ENCODE data around the gene ERH. TPM values are rescaled to one million over a fixed set of nuclear protein-coding genes. Genes with fewer than 3 reads are reported as not detected.
"Not testable (repeated sequence)": the region's sequence is repeated elsewhere in the genome, so short reads cannot be mapped to it uniquely, and the experiment has no call there.

ERH gene
- polyA plus RNA-seq, 3 donors from 2014 or later, result 39.4 to 78.0 (median 66.7) TPM

DNA sequence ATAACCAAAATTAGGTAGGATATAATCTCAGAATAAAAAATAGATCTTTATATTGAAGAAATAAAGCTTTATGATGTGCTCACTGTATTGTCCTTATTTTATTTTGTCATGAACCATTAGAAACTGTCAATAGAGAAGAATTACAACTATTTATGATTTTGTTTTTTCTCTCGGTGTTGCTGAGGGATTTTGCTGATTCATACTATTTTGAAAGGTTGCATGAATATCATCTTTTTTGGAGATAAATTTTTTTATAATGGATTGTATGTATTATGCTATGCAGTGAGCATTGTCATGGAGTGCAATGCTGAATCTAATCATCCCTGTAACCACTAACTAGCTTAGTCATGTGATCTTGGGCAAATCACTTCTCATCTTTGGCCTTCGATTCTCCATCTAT is 15.4 kb upstream of the ERH start:
- Mint-ChIP-seq H3K4me3 (no peak overlapping the region), H3K36me3 (peaks cover 0 to 3% (median 3%) of the 10 kb centered on the region in 3 donors), H3K27ac (no peak overlapping the region), H3K9me3 (no peaks in the 10 kb centered on the region), H3K27me3 (ENCODE audit: low read depth in 3 of 3) (no peaks in the 10 kb centered on the region), H3K4me1 (peaks cover 16 to 31% of the 10 kb centered on the region in 2 donors)
- no peak for DNase-seq

DNA sequence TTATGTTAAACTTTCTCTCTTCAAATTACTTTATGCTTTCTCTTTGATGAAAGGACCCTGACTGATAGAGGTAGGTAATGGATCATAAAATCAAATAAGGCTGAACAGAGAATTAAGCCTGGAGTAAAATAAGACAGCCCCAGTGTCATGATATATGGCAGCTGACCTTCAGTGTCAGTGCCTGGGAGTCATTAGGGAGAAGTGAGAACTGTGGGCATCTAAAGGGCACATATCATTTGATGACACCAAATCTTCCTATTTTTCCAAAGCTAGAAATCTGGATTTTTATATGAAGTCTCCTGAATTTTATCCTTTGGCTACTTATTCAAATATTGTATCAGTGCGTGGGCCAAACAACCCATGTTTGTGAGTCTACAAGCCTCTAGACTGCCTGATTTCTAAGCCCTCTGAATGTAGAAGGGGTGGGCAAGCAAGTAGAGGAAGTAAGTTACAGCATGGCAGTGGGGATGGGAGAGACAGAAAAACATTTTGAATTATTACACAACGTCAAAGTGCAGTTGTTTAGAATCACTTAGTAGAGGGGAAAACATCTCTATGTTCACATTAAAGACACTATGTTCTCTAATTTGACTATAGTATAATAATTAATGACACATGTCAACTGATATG is 10.3 kb upstream of the ERH start:
- no peaks in the 10 kb centered on the region for H3K9me3 Mint-ChIP-seq
- H3K4me3 Mint-ChIP-seq, result no peak overlapping the region
- peaks cover 0 to 4% (median 0%) of the 10 kb centered on the region in 3 donors for H3K36me3 Mint-ChIP-seq
- DNase-seq, result no peak
- no peak overlapping the region for H3K27ac Mint-ChIP-seq
- peaks cover 6 to 34% of the 10 kb centered on the region in 2 donors for H3K4me1 Mint-ChIP-seq
- H3K27me3 Mint-ChIP-seq (ENCODE audit: low read depth in 3 of 3), result peaks cover 0 to 2% (median 0%) of the 10 kb centered on the region in 3 donors

DNA sequence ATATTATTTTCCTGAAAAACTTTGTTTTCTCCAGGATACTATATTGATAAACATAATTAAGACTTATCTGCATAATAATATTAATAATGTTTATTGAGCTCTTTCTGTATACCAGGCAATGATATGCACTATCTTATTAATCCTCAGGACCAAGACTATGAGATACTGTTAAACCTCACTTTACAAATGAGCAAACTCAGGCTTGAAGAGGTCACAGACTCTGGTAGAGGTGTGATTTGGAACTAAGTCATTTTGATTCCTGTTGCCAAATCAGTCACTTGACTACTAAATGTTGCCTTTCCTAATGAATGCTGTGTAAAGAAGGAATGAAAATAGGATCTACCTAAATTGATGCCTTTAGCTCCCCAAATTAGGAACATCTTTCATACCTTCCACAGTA is 7.7 kb upstream of the ERH start:
- DNase-seq, result no peak
- Mint-ChIP-seq H3K27ac (no peak overlapping the region), H3K9me3 (no peaks in the 10 kb centered on the region), H3K4me1 (peaks cover 10 to 41% of the 10 kb centered on the region in 2 donors), H3K27me3 (ENCODE audit: low read depth in 3 of 3) (peaks cover 0 to 2% (median 0%) of the 10 kb centered on the region in 3 donors), H3K4me3 (no peak overlapping the region), H3K36me3 (peaks cover 0 to 4% (median 0%) of the 10 kb centered on the region in 3 donors)

DNA sequence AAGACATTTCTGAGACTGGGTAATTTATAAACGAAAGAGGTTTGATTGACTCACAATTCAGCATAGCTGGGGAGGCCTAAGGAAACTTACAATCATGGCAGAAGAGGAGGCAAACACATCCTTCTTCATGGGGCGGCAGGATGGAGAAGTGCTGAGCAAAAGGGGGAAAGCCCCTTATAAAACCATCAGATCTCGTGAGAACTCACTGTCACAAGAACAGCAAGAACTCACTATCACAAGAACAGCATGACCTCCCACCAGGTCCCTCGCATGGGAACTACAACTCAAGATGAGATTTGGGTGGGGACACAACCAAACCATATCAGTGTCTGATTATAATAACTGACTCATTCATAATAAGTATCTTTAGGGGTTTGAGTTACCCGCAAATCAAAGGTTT is 6.8 kb upstream of the ERH start:
- H3K27ac Mint-ChIP-seq, result peak overlapping the region in 1 of 6 donors; percentile 17
- no peak overlapping the region for H3K4me3 Mint-ChIP-seq
- peaks cover 0 to 4% (median 0%) of the 10 kb centered on the region in 3 donors for H3K36me3 Mint-ChIP-seq
- H3K9me3 Mint-ChIP-seq, result no peaks in the 10 kb centered on the region
- peaks cover 18 to 50% of the 10 kb centered on the region in 2 donors for H3K4me1 Mint-ChIP-seq
- DNase-seq, result no peak
- H3K27me3 Mint-ChIP-seq (ENCODE audit: low read depth in 3 of 3), result peaks cover 0 to 2% (median 0%) of the 10 kb centered on the region in 3 donors

DNA sequence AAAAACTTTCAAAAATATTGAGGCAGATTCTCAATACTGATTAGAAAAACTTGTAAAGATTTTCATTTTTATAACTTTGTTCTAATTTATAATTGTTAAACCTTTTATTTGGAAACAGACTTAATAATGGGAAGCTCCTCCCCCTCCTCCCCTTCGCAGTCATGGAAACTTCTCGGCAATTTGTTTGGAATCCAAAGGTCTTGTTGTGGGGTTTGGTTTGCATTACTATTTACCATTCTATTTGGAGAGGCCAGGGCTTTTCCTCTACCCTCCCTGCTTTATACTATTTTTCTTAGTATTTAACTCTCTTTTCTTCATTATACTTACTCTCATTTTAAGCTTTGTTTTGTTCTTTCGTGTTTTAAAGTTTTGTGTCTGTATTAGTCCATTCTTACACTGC is 6.4 kb upstream of the ERH start:
- Mint-ChIP-seq H3K27ac (peak overlapping the region in 1 of 6 donors; percentile 17), H3K27me3 (ENCODE audit: low read depth in 3 of 3) (peaks cover 0 to 2% (median 0%) of the 10 kb centered on the region in 3 donors), H3K4me3 (no peak overlapping the region), H3K36me3 (peaks cover 0 to 4% (median 0%) of the 10 kb centered on the region in 3 donors), H3K4me1 (peaks cover 22 to 54% of the 10 kb centered on the region in 2 donors), H3K9me3 (no peaks in the 10 kb centered on the region)
- no peak for DNase-seq

- peaks cover 4 to 9% (median 4%) of the 10 kb centered on the region in 3 donors for H3K27me3 Mint-ChIP-seq (ENCODE audit: low read depth in 3 of 3)
- peaks cover 44 to 67% of the 10 kb centered on the region in 2 donors for H3K4me1 Mint-ChIP-seq
- H3K9me3 Mint-ChIP-seq, result no peaks in the 10 kb centered on the region
- no peak overlapping the region for H3K27ac Mint-ChIP-seq
- DNase-seq, result no peak
- peaks cover 0 to 4% (median 0%) of the 10 kb centered on the region in 3 donors for H3K36me3 Mint-ChIP-seq
- no peak overlapping the region for H3K4me3 Mint-ChIP-seq
Observed at GRCh38 chr14:69401841-69402240, 3.7 kb upstream of the ERH start.

GRCh38 chr14:69400154-69400553 is 2.1 kb upstream of the ERH start:
- peak overlapping the region in 2 of 6 donors; percentile 8 to 33 for H3K27ac Mint-ChIP-seq
- H3K27me3 Mint-ChIP-seq (ENCODE audit: low read depth in 3 of 3), result peaks cover 4 to 9% (median 6%) of the 10 kb centered on the region in 3 donors
- no peak for DNase-seq
- peaks cover 2 to 8% (median 8%) of the 10 kb centered on the region in 3 donors for H3K36me3 Mint-ChIP-seq
- H3K9me3 Mint-ChIP-seq, result no peaks in the 10 kb centered on the region
- H3K4me3 Mint-ChIP-seq, result peak overlapping the region; percentile 94 to 100 (median 98)
- peaks cover 57 to 78% of the 10 kb centered on the region in 2 donors for H3K4me1 Mint-ChIP-seq

DNA sequence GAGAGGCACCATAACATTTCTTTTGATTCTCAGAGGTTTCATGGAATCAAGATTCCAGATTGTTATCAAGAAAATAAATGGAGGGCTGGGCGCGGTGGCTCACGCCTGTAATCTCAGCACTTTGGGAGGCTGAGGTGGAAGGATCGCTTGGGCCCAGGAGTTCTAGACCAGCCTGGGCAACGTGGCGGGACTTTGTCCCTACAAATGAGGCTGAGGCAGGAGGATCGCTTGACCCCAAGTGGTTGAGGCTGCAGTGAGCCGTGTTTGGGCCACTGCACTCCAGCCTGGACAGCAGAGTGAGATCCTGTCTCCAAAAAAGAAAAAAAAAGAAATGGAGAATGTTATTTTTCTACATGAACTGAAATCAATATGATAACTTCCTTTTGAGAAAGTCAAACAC is 1.7 kb upstream of the ERH start:
- Mint-ChIP-seq H3K27me3 (ENCODE audit: low read depth in 3 of 3) (peaks cover 4 to 9% (median 6%) of the 10 kb centered on the region in 3 donors), H3K4me1 (peaks cover 57 to 77% of the 10 kb centered on the region in 2 donors), H3K36me3 (peaks cover 7 to 8% (median 8%) of the 10 kb centered on the region in 3 donors), H3K9me3 (no peaks in the 10 kb centered on the region), H3K4me3 (peak overlapping the region; percentile 94 to 100 (median 98)), H3K27ac (no peak overlapping the region)
- DNase-seq, result no peak

DNA sequence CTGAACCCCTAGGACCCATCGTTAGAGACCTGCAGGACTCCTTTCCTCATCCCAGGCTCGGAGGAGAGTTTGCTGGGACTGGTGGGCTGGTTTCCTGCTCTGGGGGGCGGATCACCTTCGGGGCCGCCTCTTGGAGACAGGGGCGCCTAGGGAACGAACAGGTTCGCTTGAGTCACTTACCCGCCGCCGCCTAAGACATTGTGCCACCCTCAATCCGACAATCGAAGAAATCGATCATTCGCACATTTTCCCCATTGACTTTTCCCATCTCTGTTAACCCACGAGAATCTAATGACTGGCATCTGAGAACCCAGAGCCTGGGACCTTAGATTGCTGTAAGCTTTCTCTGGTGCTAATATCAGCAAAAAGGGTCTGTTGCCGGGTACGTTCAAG is 715 bp upstream of the ERH start:
- Mint-ChIP-seq H3K27ac (peak overlapping the region; percentile 97 to 100 (median 99)), H3K36me3 (peaks cover 8 to 14% (median 11%) of the 10 kb centered on the region in 3 donors), H3K4me1 (peaks cover 57 to 82% of the 10 kb centered on the region in 2 donors), H3K4me3 (peak overlapping the region; percentile 94 to 100 (median 98)), H3K27me3 (ENCODE audit: low read depth in 3 of 3) (peaks cover 4 to 9% (median 6%) of the 10 kb centered on the region in 3 donors), H3K9me3 (no peaks in the 10 kb centered on the region)
- no peak for DNase-seq

- Mint-ChIP-seq H3K27ac (peak overlapping the region in 4 of 6 donors; percentile 18 to 100 (median 46)), H3K27me3 (ENCODE audit: low read depth in 3 of 3) (peaks cover 4 to 9% (median 6%) of the 10 kb centered on the region in 3 donors), H3K9me3 (no peaks in the 10 kb centered on the region), H3K4me1 (peaks cover 69 to 98% of the 10 kb centered on the region in 2 donors), H3K36me3 (peaks cover 22 to 35% (median 29%) of the 10 kb centered on the region in 3 donors), H3K4me3 (peak overlapping the region in 1 of 5 donors; percentile 2)
- DNase-seq, result no peak
Observed at GRCh38 chr14:69395929-69396328, 2.2 kb downstream of the ERH start.

DNA sequence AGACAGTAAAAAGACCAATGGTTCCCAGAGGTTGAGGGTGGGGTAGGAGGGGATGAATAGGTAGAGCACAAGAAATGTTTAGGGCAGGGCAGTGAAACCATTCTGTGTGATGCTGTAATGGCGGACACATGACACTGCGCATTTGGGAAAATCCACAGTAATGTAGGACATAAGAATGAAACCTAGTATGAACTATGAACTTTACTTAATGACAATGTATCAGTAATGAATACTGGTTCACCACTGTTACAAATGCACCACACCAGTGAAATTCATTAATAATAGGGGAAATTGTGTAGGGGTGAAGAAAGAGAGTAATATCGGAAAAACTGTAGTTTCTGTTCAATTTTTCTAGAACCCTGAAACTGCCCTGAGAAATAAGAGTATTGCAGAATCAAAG is 5.6 kb downstream of the ERH start:
- peaks cover 0 to 4% (median 2%) of the 10 kb centered on the region in 3 donors for H3K27me3 Mint-ChIP-seq (ENCODE audit: low read depth in 3 of 3)
- peak overlapping the region in 2 of 6 donors; percentile 2 to 32 for H3K27ac Mint-ChIP-seq
- no peak for DNase-seq
- no peak overlapping the region for H3K4me3 Mint-ChIP-seq
- H3K9me3 Mint-ChIP-seq, result no peaks in the 10 kb centered on the region
- peaks cover 54 to 94% of the 10 kb centered on the region in 2 donors for H3K4me1 Mint-ChIP-seq
- peaks cover 31 to 45% (median 37%) of the 10 kb centered on the region in 3 donors for H3K36me3 Mint-ChIP-seq

- H3K4me3 Mint-ChIP-seq, result peak overlapping the region in 1 of 5 donors; percentile 45
- peaks cover 31 to 45% (median 37%) of the 10 kb centered on the region in 3 donors for H3K36me3 Mint-ChIP-seq
- DNase-seq; H3K27me3 Mint-ChIP-seq (ENCODE audit: low read depth in 3 of 3); H3K9me3 Mint-ChIP-seq: not testable (repeated sequence)
- peak overlapping the region in 1 of 6 donors; percentile 10 for H3K27ac Mint-ChIP-seq
- peaks cover 47 to 84% of the 10 kb centered on the region in 2 donors for H3K4me1 Mint-ChIP-seq
Observed at GRCh38 chr14:69391400-69391799, 6.7 kb downstream of the ERH start.

DNA sequence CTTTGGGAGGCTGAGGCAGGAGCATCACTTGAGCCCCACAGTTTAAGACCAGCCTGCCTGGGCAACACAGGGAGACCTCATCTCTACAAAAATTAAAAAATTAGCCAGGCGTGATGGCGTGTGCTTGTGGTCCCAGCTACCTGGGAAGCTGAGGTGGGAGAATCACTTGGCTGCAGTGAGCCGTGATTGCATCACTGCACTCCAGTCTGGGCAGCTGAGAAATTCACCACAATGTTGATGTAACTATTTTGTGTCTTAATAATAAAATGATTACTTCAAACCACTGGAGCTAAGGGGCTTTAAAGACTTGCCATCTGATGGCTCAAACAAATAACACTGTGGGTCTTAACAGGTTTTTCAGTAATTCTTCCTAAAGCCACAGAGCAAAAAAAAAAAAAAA is 10.8 kb downstream of the ERH start:
- Mint-ChIP-seq H3K4me3 (no peak overlapping the region), H3K27me3 (ENCODE audit: low read depth in 3 of 3) (peaks cover 0 to 2% (median 0%) of the 10 kb centered on the region in 3 donors), H3K27ac (no peak overlapping the region), H3K4me1 (peaks cover 39 to 70% of the 10 kb centered on the region in 2 donors), H3K9me3 (no peaks in the 10 kb centered on the region), H3K36me3 (peaks cover 16 to 32% (median 30%) of the 10 kb centered on the region in 3 donors)
- no peak for DNase-seq

- DNase-seq, result no peak
Observed at GRCh38 chr14:69378274-69378673, 19.8 kb downstream of the ERH start.

More at GRCh38 chr14:69378274-69378673, 19.8 kb downstream of the ERH start:
- Mint-ChIP-seq H3K36me3 (peaks cover 16 to 48% (median 30%) of the 10 kb centered on the region in 3 donors), H3K27ac (peak overlapping the region in 2 of 6 donors; percentile 56 to 58), H3K4me1 (peaks cover 0 to 2% of the 10 kb centered on the region in 2 donors), H3K27me3 (ENCODE audit: low read depth in 3 of 3) (peaks cover 0 to 2% (median 0%) of the 10 kb centered on the region in 3 donors), H3K9me3 (no peaks in the 10 kb centered on the region), H3K4me3 (no peak overlapping the region)
